GM12878 (cell line): ENCODE data around the gene IFT81. TPM values are rescaled to one million over a fixed set of nuclear protein-coding genes. Genes with fewer than 3 reads are reported as not detected.

Source experiments
- ATAC-seq: fragments of 200-7000 bp; cut with Tn5 transposase; 3 replicates; pipeline ENCODE4 v1.9.1; 2020; ENCODE audit warnings: mild to moderate bottlenecking, moderate library complexity
- BruUV-seq: library from RNA; stranded (reverse); fragments of 400-500 nt; replicated peaks from 2 replicates; lab custom pipeline; 2021; lab: Mats Ljungman, UMichigan
- CTCF ChIA-PET: fragments of 300-600 bp; sonication (Branson Sonifier 250); formaldehyde crosslinking; extraction: SDS; loops from one replicate; lab custom pipeline; 2021; ENCODE audit warnings: inconsistent platforms; lab: Yijun Ruan, JAX
- POLR2A ChIA-PET: fragments of 350-600 bp; formaldehyde crosslinking; extraction: SDS; loops from one replicate; lab custom pipeline; 2021; ENCODE audit warnings: inconsistent platforms; lab: Charles Lee
- RAD21 ChIA-PET: fragments of 300-600 bp; sonication (Branson Sonifier 250); formaldehyde crosslinking; loops from one replicate; lab custom pipeline; 2023; ENCODE audit warnings: antibody characterized with exemption; ENCODE audit not compliant: unreplicated experiment; lab: Charles Lee
- SMC1A ChIA-PET: fragments of 300-600 bp; sonication (Branson Sonifier 250); formaldehyde crosslinking; loops from one replicate; lab custom pipeline; 2023; ENCODE audit not compliant: unreplicated experiment, uncharacterized antibody; lab: Charles Lee
- DNase-seq: peaks from one replicate; pipeline ENCODE4 v3.0.0-alpha.2; 2011; ENCODE audit warnings: low read depth, low spot score
- FAIRE-seq: peaks from 3 replicates; lab custom pipeline; 2011; peaks lifted over from hg19 to GRCh38; lab: Jason Lieb, UNC
- H2AFZ ChIP-seq: 2 replicates; pipeline ENCODE4 v1.6.0; 2011; ENCODE audit warnings: low read depth, low read length, control low read depth; ENCODE audit not compliant: control insufficient read depth
- H3K27ac ChIP-seq: 2 replicates; pipeline ENCODE4 v1.5.1; 2011; ENCODE audit warnings: control low read depth; ENCODE audit not compliant: control insufficient read depth, insufficient read depth
- H3K27me3 ChIP-seq, 2 experiments: replicated peaks in 1 of 2; 2 replicates each; pipeline versions ENCODE4 v1.6.0 to v1.6.1; 2011; ENCODE audit warnings: low read length in 1 of 2; ENCODE audit not compliant: control insufficient read depth in 2 of 2, insufficient read depth in 2 of 2
- H3K36me3 ChIP-seq, 2 experiments: 2 replicates each; pipeline ENCODE4 v1.5.1; 2011; ENCODE audit warnings: low read length in 1 of 2; ENCODE audit not compliant: control insufficient read depth in 2 of 2, insufficient read depth in 2 of 2
- H3K4me1 ChIP-seq: 2 replicates; pipeline ENCODE4 v1.6.1; 2011; ENCODE audit warnings: mild to moderate bottlenecking, low read length, moderate library complexity, mixed read lengths; ENCODE audit not compliant: control insufficient read depth, insufficient read depth
- H3K4me2 ChIP-seq: 2 replicates; pipeline ENCODE4 v1.6.0; 2011; ENCODE audit warnings: control low read depth; ENCODE audit not compliant: control insufficient read depth, insufficient read depth
- H3K4me3 ChIP-seq: fragments of 200-600 bp; sonication (generic); 2 replicates; pipeline ENCODE4 v1.5.1; 2016
- H3K79me2 ChIP-seq: 2 replicates; pipeline ENCODE4 v1.6.0; 2011; ENCODE audit warnings: low read length; ENCODE audit not compliant: control insufficient read depth, insufficient read depth
- H3K9ac ChIP-seq: 2 replicates; pipeline ENCODE4 v1.8.0; 2011; ENCODE audit warnings: low read length, control low read depth, mixed read lengths; ENCODE audit not compliant: control insufficient read depth, insufficient read depth
- H3K9me3 ChIP-seq: replicated peaks from 3 replicates; pipeline ENCODE4 v1.5.1; 2011; ENCODE audit warnings: mild to moderate bottlenecking, low read length; ENCODE audit not compliant: control insufficient read depth, insufficient read depth
- H4K20me1 ChIP-seq: 2 replicates; pipeline ENCODE4 v1.6.0; 2011; ENCODE audit not compliant: control insufficient read depth, insufficient read depth
- BCL11A ChIP-seq: IDR thresholded peaks from 2 replicates; pipeline ENCODE4 v1.6.1; 2011; ENCODE audit warnings: low read depth, low read length
- EED ChIP-seq: sonication (generic); IDR thresholded peaks from 2 replicates; pipeline ENCODE4 v1.6.1; 2016; ENCODE audit warnings: antibody characterized with exemption, low read depth
- EGR1 ChIP-seq, 2 experiments: IDR thresholded peaks; 1 replicate in 1 of 2; 2 replicates in 1 of 2; pipeline ENCODE4 v1.6.1; 2011 to 2012; ENCODE audit warnings: low read depth in 2 of 2, low read length in 2 of 2, borderline replicate concordance in 1 of 2, mild to moderate bottlenecking in 1 of 2, moderate library complexity in 1 of 2
- EZH2 ChIP-seq: IDR thresholded peaks from 2 replicates; pipeline ENCODE4 v1.6.1; 2012; ENCODE audit warnings: low read depth, mild to moderate bottlenecking, control low read depth, inconsistent platforms, low read length, borderline replicate concordance; ENCODE audit not compliant: control insufficient read depth
- HDAC2 ChIP-seq: fragments of 200-600 bp; sonication (generic); IDR thresholded peaks from 2 replicates; pipeline ENCODE4 v1.6.1; 2017
- MYC ChIP-seq: IDR thresholded peaks from 2 replicates; pipeline ENCODE4 v1.6.1; 2011; ENCODE audit warnings: mild to moderate bottlenecking, low read length, moderate library complexity, inconsistent platforms; ENCODE audit not compliant: insufficient read depth, insufficient replicate concordance, insufficient read length, severe bottlenecking
- NFYA ChIP-seq: IDR thresholded peaks from 2 replicates; pipeline ENCODE4 v1.6.1; 2011; ENCODE audit warnings: low read depth, mild to moderate bottlenecking, low read length, improper control_type of control experiment, borderline replicate concordance
- NR2F1 ChIP-seq: fragments of 450-650 bp; conservative IDR thresholded peaks from 2 replicates; pipeline ENCODE4 v1.6.1; 2017; ENCODE audit warnings: mild to moderate bottlenecking
- RUNX3 ChIP-seq: IDR thresholded peaks from 2 replicates; pipeline ENCODE4 v1.6.1; 2012; ENCODE audit warnings: low read length, inconsistent platforms
- STAT1 ChIP-seq: fragments of 450-650 bp; conservative IDR thresholded peaks from 2 replicates; pipeline ENCODE4 v1.6.1; 2014; ENCODE audit warnings: antibody characterized with exemption, mild to moderate bottlenecking
- ZNF207 ChIP-seq: fragments of 450-650 bp; IDR thresholded peaks from 2 replicates; pipeline ENCODE4 v1.6.1; 2014; ENCODE audit warnings: antibody characterized with exemption, mild to moderate bottlenecking, borderline replicate concordance
- WGBS: methylation state at CpG from one replicate; pipeline ENCODE4 v1.1.6; 2016; ENCODE audit warnings: low lambda C conversion rate; ENCODE audit not compliant: insufficient replicate concordance, insufficient coverage; ENCODE audit errors: missing lambda C conversion rate; 5-methylcytosine and 5-hydroxymethylcytosine counted together
- in situ Hi-C: fragments of 300-500 bp; cut with MboI; formaldehyde crosslinking; loops from 9 replicates; pipeline ENCODE4 v1.14.3; 2018; ENCODE audit warnings: mixed read lengths
- intact Hi-C: fragments of 100-400 bp; cut with micrococcal nuclease; formaldehyde crosslinking; loops from one replicate; pipeline ENCODE4 v1.14.2; 2022; ENCODE audit not compliant: unreplicated experiment
- polyA plus RNA-seq, 11 experiments: library from polyadenylated mRNA; depleted of rRNA in 4 of 11; unstranded in 6 of 11; stranded (reverse) in 5 of 11; fragments of >200 nt; fragmentation: Nextera tagmentation in 4 of 11; fragmentation: Illumina TruSeq in 1 of 11; extraction: Ambion mirVana in 4 of 11; extraction: Trizol in 1 of 11; gene quantifications; 1 replicate in 1 of 11; 2 replicates in 10 of 11; pipeline versions ENCODE4 v1.2.1 to v1.2.3, GENCODE V29; 2011 to 2016; ENCODE audit warnings: inconsistent platforms in 2 of 11, missing spikeins in 2 of 11, low read depth in 1 of 11
- total RNA-seq, 4 experiments: library from RNA; depleted of rRNA in 3 of 4; stranded (reverse); fragments of >200 nt in 3 of 4; fragmentation: Illumina TruSeq in 1 of 4; extraction: Trizol in 1 of 4; gene quantifications; 2 replicates each; pipeline versions ENCODE4 v1.2.1 to v1.2.3, GENCODE V29; 2013 to 2021
- TF ChIP-seq, protein P1 (sequence below): fragments of 450-650 bp; IDR thresholded peaks from 2 replicates; pipeline ENCODE4 v1.6.1; 2017; ENCODE audit warnings: mild to moderate bottlenecking

IFT81 gene
- total and polyA plus RNA-seq, 10 of the 15 experiments (the other 5 are each of a cell fraction or from before 2014, with no cell fraction given) = 4.1 to 9.9 (median 5.6) TPM

DNA sequence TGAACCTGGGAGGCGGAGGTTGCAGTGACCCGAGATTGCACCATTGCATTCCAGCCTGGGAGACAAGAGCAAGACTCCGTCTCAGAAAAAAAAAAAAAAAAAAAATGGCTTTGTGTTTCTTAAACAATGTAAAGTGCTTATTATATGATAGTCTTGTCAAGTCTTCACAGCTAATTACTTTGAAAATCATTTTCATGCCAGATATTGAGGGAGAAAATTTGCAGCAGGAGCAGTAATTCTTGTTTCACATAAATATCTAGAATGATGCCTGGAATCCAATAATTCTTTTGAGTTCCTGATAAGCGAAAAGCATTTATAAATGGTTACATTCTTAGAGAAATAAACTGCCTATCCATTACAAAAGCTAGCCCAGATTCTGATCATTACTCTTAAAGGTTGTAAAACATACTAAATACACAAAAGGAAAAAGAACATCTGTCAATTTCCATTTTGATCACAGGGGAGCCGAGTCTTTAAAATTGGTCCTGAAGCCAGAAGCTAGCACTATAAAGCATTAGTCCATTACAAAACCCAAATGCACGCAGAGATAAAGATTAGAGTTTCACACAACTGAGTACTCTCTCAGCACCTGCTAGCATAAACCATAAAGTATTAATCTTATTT is 50.3 kb downstream of the IFT81 start:
- no peak for FAIRE-seq
- H3K9me3 ChIP-seq = no peaks in the 10 kb centered on the region
- no peaks in the 10 kb centered on the region for H3K27me3 ChIP-seq
- H2AFZ ChIP-seq = no peak overlapping the region
- no peak overlapping the region for H3K4me3 ChIP-seq
- RAD21 ChIA-PET = interaction anchor here (0.6 kb wide), 1 partner anchor 1331 kb away, joined by 3 read pairs; no protein-coding TSS in a partner anchor
- H3K79me2 ChIP-seq = no peaks in the 10 kb centered on the region
- no peak overlapping the region for H3K9ac ChIP-seq
- BruUV-seq = no TSS peak
- ATAC-seq = no peak
- POLR2A ChIA-PET = interaction anchor here (0.6 to 0.7 kb wide), 2 partner anchors 36 to 95 kb away, joined by 5 to 10 read pairs; no protein-coding TSS in a partner anchor
- no peaks in the 10 kb centered on the region for H3K36me3 ChIP-seq
- no peak for DNase-seq
- no peak for TF ChIP-seq NR2F1
- no peak for TF ChIP-seq NFYA
- TF ChIP-seq ZNF207 = no peak
- TF ChIP-seq STAT1 = no peak
- no peak for TF ChIP-seq RUNX3
- TF ChIP-seq EZH2 = no peak
- no peak for TF ChIP-seq MYC
- TF ChIP-seq, protein P1, sequence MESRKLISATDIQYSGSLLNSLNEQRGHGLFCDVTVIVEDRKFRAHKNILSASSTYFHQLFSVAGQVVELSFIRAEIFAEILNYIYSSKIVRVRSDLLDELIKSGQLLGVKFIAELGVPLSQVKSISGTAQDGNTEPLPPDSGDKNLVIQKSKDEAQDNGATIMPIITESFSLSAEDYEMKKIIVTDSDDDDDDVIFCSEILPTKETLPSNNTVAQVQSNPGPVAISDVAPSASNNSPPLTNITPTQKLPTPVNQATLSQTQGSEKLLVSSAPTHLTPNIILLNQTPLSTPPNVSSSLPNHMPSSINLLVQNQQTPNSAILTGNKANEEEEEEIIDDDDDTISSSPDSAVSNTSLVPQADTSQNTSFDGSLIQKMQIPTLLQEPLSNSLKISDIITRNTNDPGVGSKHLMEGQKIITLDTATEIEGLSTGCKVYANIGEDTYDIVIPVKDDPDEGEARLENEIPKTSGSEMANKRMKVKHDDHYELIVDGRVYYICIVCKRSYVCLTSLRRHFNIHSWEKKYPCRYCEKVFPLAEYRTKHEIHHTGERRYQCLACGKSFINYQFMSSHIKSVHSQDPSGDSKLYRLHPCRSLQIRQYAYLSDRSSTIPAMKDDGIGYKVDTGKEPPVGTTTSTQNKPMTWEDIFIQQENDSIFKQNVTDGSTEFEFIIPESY = no peak
- no peak for TF ChIP-seq BCL11A
- TF ChIP-seq EED = no peak
- no peak for TF ChIP-seq HDAC2
- TF ChIP-seq EGR1 (IDR thresholded peaks at IDR 0.05; ENCODE audit: borderline replicate concordance in 1 of 2, low read depth in 2 of 2, low read length in 2 of 2) = no peak
- H4K20me1 ChIP-seq = no peaks in the 10 kb centered on the region
- H3K27ac ChIP-seq = no peak overlapping the region
- no peak overlapping the region for H3K4me2 ChIP-seq
- no peaks in the 10 kb centered on the region for H3K4me1 ChIP-seq
- CTCF ChIA-PET = interaction anchor here (0.9 to 1.3 kb wide), 3 partner anchors 9 to 257 kb away, joined by 3 to 6 read pairs (median 4); no protein-coding TSS in a partner anchor
- SMC1A ChIA-PET = interaction anchor here (1.1 to 1.6 kb wide), 2 partner anchors 19 to 30 kb away, joined by 3 to 6 read pairs; no protein-coding TSS in a partner anchor
- in situ Hi-C loops = no loop called here
- intact Hi-C loops = no loop called here
- WGBS = 96% methylated on average over 5 of the region's 6 CpGs
